Spleen (tissue), 7 donors: ENCODE data around the gene MPP2.

ENCODE experiments used
- CTCF ChIP-seq, 11 experiments: fragments of 200-600 bp in 7 of 11; fragments of 450-650 bp in 4 of 11; sonication (generic) in 4 of 11; IDR thresholded peaks in 8 of 11; conservative IDR thresholded peaks in 3 of 11; 1 replicate in 7 of 11; 2 replicates in 4 of 11; pipeline versions ENCODE4 v1.4.0 to v1.8.0; 2016 to 2021; ENCODE audit warnings: antibody characterized with exemption in 11 of 11, inconsistent platforms in 4 of 11, mild to moderate bottlenecking in 1 of 11
- POLR2A ChIP-seq, 3 donors: fragments of 450-650 bp; IDR thresholded peaks; one replicate each; pipeline ENCODE4 v1.5.1; 2017; ENCODE audit warnings: antibody characterized with exemption in 3 of 3, mild to moderate bottlenecking in 1 of 3
- donor health status: DM: no; HTN: no; CAD: no; lungs with moderate emphysema.
- donor health status: DM: no; HTN: no; CAD: no.
- donor health status: DM: no; HTN: no; CAD: no.

DNA sequence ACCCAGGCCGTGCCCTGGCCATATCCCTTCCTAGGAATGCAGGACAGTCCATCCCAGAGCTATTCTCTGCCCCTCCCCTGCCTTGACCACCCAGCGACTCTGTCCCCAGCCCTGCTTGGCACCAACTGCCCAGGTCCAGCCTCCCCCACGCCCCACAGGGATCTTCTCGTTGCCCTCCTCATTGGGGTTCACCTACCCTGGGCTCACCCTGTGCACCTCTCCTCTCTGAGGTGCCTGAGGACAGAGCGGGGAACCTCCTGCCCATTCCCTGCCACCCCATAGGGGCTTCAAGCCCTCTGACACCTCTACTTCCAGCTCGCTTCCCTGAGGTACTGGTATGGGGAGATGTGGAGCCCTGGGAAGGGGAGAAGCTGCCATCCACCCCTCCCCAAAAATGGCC, 6.2 kb upstream of the MPP2 start:
- TF ChIP-seq CTCF (IDR thresholded peaks at IDR 0.05 in 8 of 11, conservative IDR thresholded peaks at IDR 0.05 in 3 of 11), result no peak
- TF ChIP-seq POLR2A (IDR thresholded peaks at IDR 0.05), result no peak
